A673 (cell line): ENCODE measurements around the gene C4B.

Source experiments
- EZH2 ChIP-seq: fragments of 200-600 bp; sonication (generic); IDR thresholded peaks from 2 replicates; pipeline ENCODE4 v1.6.1; 2017; ENCODE audit warnings: borderline replicate concordance, low read depth, mild to moderate bottlenecking, mixed read lengths, antibody characterized with exemption, low read length; ENCODE audit not compliant: poor library complexity, severe bottlenecking
- TF ChIP-seq, protein P1 (sequence below): fragments of 300-800, 200-600 bp; sonication (generic); conservative IDR thresholded peaks from 2 replicates; pipeline ENCODE4 v1.5.1; 2017; ENCODE audit warnings: low read depth, mild to moderate bottlenecking, antibody characterized with exemption, low read length, moderate library complexity, mixed read lengths

DNA sequence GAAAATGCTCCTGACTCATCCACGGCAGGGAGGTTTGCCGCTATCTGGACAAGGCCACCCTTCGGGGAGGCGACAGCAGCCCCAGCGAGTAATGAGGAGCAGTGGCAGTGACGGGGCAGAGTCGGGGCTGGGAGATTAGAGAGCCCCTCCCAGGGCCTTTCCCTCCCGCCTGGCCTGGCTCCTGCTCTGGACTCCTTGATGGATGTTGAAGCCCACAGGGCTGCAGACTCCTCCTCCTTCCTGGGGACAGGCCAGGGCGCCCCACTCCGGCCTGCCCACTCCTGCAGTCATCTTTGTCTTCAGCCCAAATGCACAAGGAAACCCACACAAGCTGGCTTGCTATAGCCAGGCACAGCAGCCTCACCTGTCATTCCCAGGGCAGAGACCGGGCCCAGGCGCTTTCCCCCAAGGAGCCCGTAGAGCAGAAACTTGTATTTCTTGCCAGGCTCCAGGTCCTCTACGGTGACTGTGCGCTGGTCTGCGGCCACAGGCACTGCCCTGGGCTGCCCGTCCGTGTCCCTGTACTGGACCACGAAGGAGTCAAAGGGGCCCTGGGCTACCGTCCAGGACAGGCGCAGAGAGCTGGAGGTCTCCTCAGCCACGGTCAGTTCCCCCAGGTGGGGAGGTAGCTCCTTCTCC lies 31.3 kb downstream of the C4B start:
- TF ChIP-seq, protein P1, sequence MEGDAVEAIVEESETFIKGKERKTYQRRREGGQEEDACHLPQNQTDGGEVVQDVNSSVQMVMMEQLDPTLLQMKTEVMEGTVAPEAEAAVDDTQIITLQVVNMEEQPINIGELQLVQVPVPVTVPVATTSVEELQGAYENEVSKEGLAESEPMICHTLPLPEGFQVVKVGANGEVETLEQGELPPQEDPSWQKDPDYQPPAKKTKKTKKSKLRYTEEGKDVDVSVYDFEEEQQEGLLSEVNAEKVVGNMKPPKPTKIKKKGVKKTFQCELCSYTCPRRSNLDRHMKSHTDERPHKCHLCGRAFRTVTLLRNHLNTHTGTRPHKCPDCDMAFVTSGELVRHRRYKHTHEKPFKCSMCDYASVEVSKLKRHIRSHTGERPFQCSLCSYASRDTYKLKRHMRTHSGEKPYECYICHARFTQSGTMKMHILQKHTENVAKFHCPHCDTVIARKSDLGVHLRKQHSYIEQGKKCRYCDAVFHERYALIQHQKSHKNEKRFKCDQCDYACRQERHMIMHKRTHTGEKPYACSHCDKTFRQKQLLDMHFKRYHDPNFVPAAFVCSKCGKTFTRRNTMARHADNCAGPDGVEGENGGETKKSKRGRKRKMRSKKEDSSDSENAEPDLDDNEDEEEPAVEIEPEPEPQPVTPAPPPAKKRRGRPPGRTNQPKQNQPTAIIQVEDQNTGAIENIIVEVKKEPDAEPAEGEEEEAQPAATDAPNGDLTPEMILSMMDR: no peak
- no peak for TF ChIP-seq EZH2
